Islet precursor cell (in vitro differentiated cells): ENCODE measurements around the gene HDGFL2.

Experiments used
- DNase-seq: peaks from one replicate; pipeline ENCODE4 v3.0.0-alpha.2; 2018

The HDGFL2 gene

GRCh38 chr19:4472174-4472974, at the start of gene HDGFL2:
Gene HDGFL2, plus strand, starts transcription at chr19:4472297. Its CDS starts 54 bp downstream, at chr19:4472351.
- DNase-seq = no peak

- no peak for DNase-seq
These were observed 48.5 kb upstream of the HDGFL2 start for GRCh38 chr19:4423416-4424126.

- DNase-seq = no peak
These were observed 46.6 kb upstream of the HDGFL2 start for GRCh38 chr19:4425537-4425936.

GRCh38 chr19:4428326-4428975, 43.6 kb upstream of the HDGFL2 start:
- no peak for DNase-seq

- no peak for DNase-seq
These were observed 42.8 kb upstream of the HDGFL2 start for GRCh38 chr19:4429256-4429655.

- no peak for DNase-seq
These were observed 42.3 kb upstream of the HDGFL2 start for GRCh38 chr19:4429771-4430171.

- DNase-seq = no peak
These were observed 41.3 kb upstream of the HDGFL2 start for GRCh38 chr19:4430760-4431159.

- DNase-seq = no peak
These were observed 40.8 kb upstream of the HDGFL2 start for GRCh38 chr19:4431296-4431695.

GRCh38 chr19:4431808-4432674, 40.1 kb upstream of the HDGFL2 start:
- DNase-seq = no peak

GRCh38 chr19:4432918-4433506, 39.1 kb upstream of the HDGFL2 start:
- DNase-seq = no peak

- no peak for DNase-seq
These were observed 37.7 kb upstream of the HDGFL2 start for GRCh38 chr19:4434391-4434790.

GRCh38 chr19:4436231-4436630, 35.9 kb upstream of the HDGFL2 start:
- DNase-seq = no peak

GRCh38 chr19:4437103-4437502, 35.0 kb upstream of the HDGFL2 start:
- no peak for DNase-seq

GRCh38 chr19:4439243-4439642, 32.9 kb upstream of the HDGFL2 start:
- no peak for DNase-seq

- DNase-seq = no peak
These were observed 29.9 kb upstream of the HDGFL2 start for GRCh38 chr19:4441994-4442818.

GRCh38 chr19:4442819-4443146, 29.3 kb upstream of the HDGFL2 start:
- no peak for DNase-seq

GRCh38 chr19:4443188-4443587, 28.9 kb upstream of the HDGFL2 start:
- DNase-seq = no peak

- DNase-seq = no peak
These were observed 27.9 kb upstream of the HDGFL2 start for GRCh38 chr19:4443966-4444764.

- DNase-seq = no peak
These were observed 27.0 kb upstream of the HDGFL2 start for GRCh38 chr19:4444765-4445741.
